Type B pancreatic cell (in vitro differentiated cells): ENCODE data around the gene FAM3C. TPM values are rescaled to one million over a fixed set of nuclear protein-coding genes. Genes with fewer than 3 reads are reported as not detected.

ENCODE experiments used
- DNase-seq: peaks from one replicate; pipeline ENCODE4 v3.0.0; 2021; ENCODE audit warnings: mixed read lengths; ENCODE audit not compliant: unreplicated experiment; ENCODE audit errors: extremely low spot score
- H3K27ac Mint-ChIP-seq: 2 replicates; pipeline ENCODE4 v1.8.0; 2021; ENCODE audit warnings: mild to moderate bottlenecking, mixed read lengths
- H3K27me3 Mint-ChIP-seq: 2 replicates; pipeline ENCODE4 v1.8.0; 2021; ENCODE audit warnings: mixed read lengths
- H3K36me3 Mint-ChIP-seq: 2 replicates; pipeline ENCODE4 v1.8.0; 2021; ENCODE audit warnings: mixed read lengths
- H3K4me1 Mint-ChIP-seq: one replicate; pipeline ENCODE4 v1.8.0; 2021; ENCODE audit warnings: mixed read lengths; ENCODE audit not compliant: unreplicated experiment
- H3K4me3 Mint-ChIP-seq: 2 replicates; pipeline ENCODE4 v1.8.0; 2021; ENCODE audit warnings: mild to moderate bottlenecking, mixed read lengths
- H3K9me3 Mint-ChIP-seq: 2 replicates; pipeline ENCODE4 v1.8.0; 2021; ENCODE audit warnings: mixed read lengths
- CTCF ChIP-seq: fragments of 200-600 bp; sonication (generic); conservative IDR thresholded peaks from 2 replicates; pipeline ENCODE4 v1.5.0; 2021; ENCODE audit warnings: antibody characterized with exemption, mild to moderate bottlenecking
- total RNA-seq: library from RNA; stranded (reverse); gene quantifications from 2 replicates; pipeline ENCODE4 v1.2.1, GENCODE V29; 2021; ENCODE audit warnings: low replicate concordance

FAM3C gene
- total RNA-seq, 1 donor from 2014 or later = 73.9 TPM

- H3K4me3 Mint-ChIP-seq = no peak overlapping the region
- DNase-seq = no peak
- peaks cover 33% of the 10 kb centered on the region for H3K4me1 Mint-ChIP-seq
- peaks cover 10% of the 10 kb centered on the region for H3K36me3 Mint-ChIP-seq
- TF ChIP-seq CTCF = no peak
- peak overlapping the region; percentile 23 for H3K27ac Mint-ChIP-seq
- H3K27me3 Mint-ChIP-seq = no peaks in the 10 kb centered on the region
- no peaks in the 10 kb centered on the region for H3K9me3 Mint-ChIP-seq
Measured at GRCh38 chr7:121385056-121385799, 10.9 kb downstream of the FAM3C start.

GRCh38 chr7:121384265-121384664 is 11.8 kb downstream of the FAM3C start:
- H3K4me1 Mint-ChIP-seq = peaks cover 33% of the 10 kb centered on the region

GRCh38 chr7:121383235-121383910 is 12.7 kb downstream of the FAM3C start:
- no peak overlapping the region for H3K27ac Mint-ChIP-seq
- no peak for DNase-seq
- no peaks in the 10 kb centered on the region for H3K9me3 Mint-ChIP-seq
- peaks cover 16% of the 10 kb centered on the region for H3K36me3 Mint-ChIP-seq
- H3K4me1 Mint-ChIP-seq = peaks cover 33% of the 10 kb centered on the region
- TF ChIP-seq CTCF = no peak
- no peaks in the 10 kb centered on the region for H3K27me3 Mint-ChIP-seq
- no peak overlapping the region for H3K4me3 Mint-ChIP-seq

More at GRCh38 chr7:121384265-121384664, 11.8 kb downstream of the FAM3C start:
- Mint-ChIP-seq H3K27me3 (no peaks in the 10 kb centered on the region), H3K4me3 (peak overlapping the region; percentile 3), H3K36me3 (peaks cover 15% of the 10 kb centered on the region), H3K27ac (peak overlapping the region; percentile 0), H3K9me3 (no peaks in the 10 kb centered on the region)
- DNase-seq = no peak
- no peak for TF ChIP-seq CTCF

GRCh38 chr7:121382473-121382872 is 13.6 kb downstream of the FAM3C start:
- peaks cover 33% of the 10 kb centered on the region for H3K4me1 Mint-ChIP-seq
- no peaks in the 10 kb centered on the region for H3K27me3 Mint-ChIP-seq
- no peak overlapping the region for H3K27ac Mint-ChIP-seq
- no peak for TF ChIP-seq CTCF
- H3K4me3 Mint-ChIP-seq = no peak overlapping the region
- H3K9me3 Mint-ChIP-seq = no peaks in the 10 kb centered on the region
- H3K36me3 Mint-ChIP-seq = peaks cover 16% of the 10 kb centered on the region
- DNase-seq = no peak

GRCh38 chr7:121379930-121380329 is 16.2 kb downstream of the FAM3C start:
- Mint-ChIP-seq H3K9me3 (no peaks in the 10 kb centered on the region), H3K27ac (no peak overlapping the region), H3K4me3 (no peak overlapping the region), H3K4me1 (peaks cover 20% of the 10 kb centered on the region), H3K27me3 (no peaks in the 10 kb centered on the region), H3K36me3 (peaks cover 30% of the 10 kb centered on the region)
- TF ChIP-seq CTCF = no peak
- no peak for DNase-seq
